Keratinocyte (primary cell): Measurements from ENCODE around the gene WAC. TPM values are rescaled to one million over a fixed set of nuclear protein-coding genes. Genes with fewer than 3 reads are reported as not detected.

ENCODE experiments used
- DNase-seq: peaks from one replicate; pipeline ENCODE4 v3.0.0-alpha.2; 2011; ENCODE audit warnings: low read depth, missing footprints, low spot score
- FAIRE-seq: peaks from 2 replicates; lab custom pipeline; 2011; peaks lifted over from hg19 to GRCh38; lab: Jason Lieb, UNC
- H2AFZ ChIP-seq: 2 replicates; pipeline ENCODE4 v1.6.0; 2012; ENCODE audit warnings: low read length, control low read depth, inconsistent platforms; ENCODE audit not compliant: control insufficient read depth
- H3K27ac ChIP-seq: 2 replicates; pipeline ENCODE4 v1.5.1; 2011; ENCODE audit warnings: low read length; ENCODE audit not compliant: control insufficient read depth, insufficient read depth
- H3K27me3 ChIP-seq: 3 replicates; pipeline ENCODE4 v1.6.0; 2011; ENCODE audit warnings: low read length; ENCODE audit not compliant: control insufficient read depth, insufficient read depth; ENCODE audit errors: extremely low read depth
- H3K36me3 ChIP-seq, 2 experiments: 2 replicates in 1 of 2; 3 replicates in 1 of 2; pipeline ENCODE4 v1.5.1; 2011; ENCODE audit warnings: low read length in 2 of 2, mild to moderate bottlenecking in 1 of 2; ENCODE audit not compliant: control insufficient read depth in 2 of 2, insufficient read depth in 2 of 2; ENCODE audit errors: extremely low read depth in 1 of 2
- H3K4me1 ChIP-seq: 3 replicates; pipeline ENCODE4 v1.5.1; 2011; ENCODE audit warnings: low read length; ENCODE audit not compliant: control insufficient read depth, insufficient read depth; ENCODE audit errors: extremely low read depth
- H3K4me2 ChIP-seq: 3 replicates; pipeline ENCODE4 v1.6.0; 2011; ENCODE audit warnings: low read depth, low read length; ENCODE audit not compliant: control insufficient read depth, insufficient read depth; ENCODE audit errors: extremely low read depth
- H3K4me3 ChIP-seq, 3 experiments: fragments of 200-600 bp in 1 of 3; sonication (generic) in 1 of 3; 2 replicates in 2 of 3; 3 replicates in 1 of 3; pipeline ENCODE4 v1.5.1; 2011 to 2016; ENCODE audit warnings: low read length in 3 of 3, mild to moderate bottlenecking in 3 of 3, control low read depth in 2 of 3, inconsistent platforms in 1 of 3, low read depth in 1 of 3, mixed read lengths in 1 of 3, mixed run types in 1 of 3, moderate library complexity in 1 of 3; ENCODE audit not compliant: control insufficient read depth in 2 of 3, insufficient read depth in 2 of 3; ENCODE audit errors: extremely low read depth in 1 of 3
- H3K79me2 ChIP-seq: 2 replicates; pipeline ENCODE4 v1.6.0; 2012; ENCODE audit warnings: low read length; ENCODE audit not compliant: control insufficient read depth, insufficient read depth
- H3K9ac ChIP-seq: 3 replicates; pipeline ENCODE4 v1.6.0; 2011; ENCODE audit warnings: low read length; ENCODE audit not compliant: control insufficient read depth, insufficient read depth; ENCODE audit errors: extremely low read depth
- H3K9me1 ChIP-seq: 3 replicates; pipeline ENCODE4 v1.6.0; 2011; ENCODE audit warnings: low read length; ENCODE audit not compliant: control insufficient read depth, insufficient read depth; ENCODE audit errors: extremely low read depth
- H3K9me3 ChIP-seq: 2 replicates; pipeline ENCODE4 v1.5.1; 2012; ENCODE audit warnings: low read depth, low read length; ENCODE audit not compliant: control insufficient read depth
- H4K20me1 ChIP-seq: 3 replicates; pipeline ENCODE4 v1.6.0; 2011; ENCODE audit warnings: low read length; ENCODE audit not compliant: control insufficient read depth, insufficient read depth; ENCODE audit errors: extremely low read depth
- CTCF ChIP-seq, 3 experiments: IDR thresholded peaks in 1 of 3; conservative IDR thresholded peaks in 1 of 3; optimal IDR thresholded peaks in 1 of 3; 2 replicates in 2 of 3; 3 replicates in 1 of 3; pipeline versions ENCODE3 to v1.5.1; 2011; ENCODE audit warnings: low read length in 3 of 3, mild to moderate bottlenecking in 3 of 3, moderate library complexity in 2 of 3, control low read depth in 1 of 3, inconsistent platforms in 1 of 3; ENCODE audit not compliant: insufficient read depth in 2 of 3; ENCODE audit errors: extremely low read depth in 1 of 3
- EZH2 ChIP-seq: IDR thresholded peaks from one replicate; pipeline ENCODE4 v1.6.1; 2012; ENCODE audit warnings: inconsistent platforms, mild to moderate bottlenecking, low read length, moderate library complexity
- dilution Hi-C: fragments of 300-500 bp; cut with MboI; formaldehyde crosslinking; loops from one replicate; pipeline ENCODE4 v1.7.0; 2020; ENCODE audit warnings: low sequenced_read_pairs; ENCODE audit not compliant: extremely low pct_ligation_motif_present
- polyA plus RNA-seq, 5 experiments: library from polyadenylated mRNA; depleted of rRNA in 3 of 5; stranded (reverse) in 3 of 5; stranded (forward) in 1 of 5; unstranded in 1 of 5; fragments of >200 nt; gene quantifications; 1 replicate in 1 of 5; 2 replicates in 3 of 5; 3 replicates in 1 of 5; pipeline versions ENCODE4 v1.2.1 to v1.2.3, GENCODE V29; 2011 to 2012; ENCODE audit warnings: missing spikeins in 2 of 5, low read depth in 1 of 5, low replicate concordance in 1 of 5

WAC gene
- polyA plus RNA-seq, 1 donor (not counting 4 experiments of a cell fraction or from before 2014, with no cell fraction given) = 80.8 TPM

GRCh38 chr10:28616514-28616913 is 83.6 kb downstream of the WAC start:
- FAIRE-seq = no peak
- H3K4me1 ChIP-seq = no peaks in the 10 kb centered on the region
- H3K36me3 ChIP-seq = peaks cover 13 to 27% of the 10 kb centered on the region in 2 experiments
- no peaks in the 10 kb centered on the region for H3K9me1 ChIP-seq
- dilution Hi-C loops = no loop called here
- no peak for DNase-seq
- H3K9ac ChIP-seq = no peak overlapping the region
- no peak overlapping the region for H3K4me3 ChIP-seq
- H3K79me2 ChIP-seq = no peaks in the 10 kb centered on the region
- H2AFZ ChIP-seq = no peak overlapping the region
- no peak overlapping the region for H3K27ac ChIP-seq
- H4K20me1 ChIP-seq = no peaks in the 10 kb centered on the region
- no peaks in the 10 kb centered on the region for H3K27me3 ChIP-seq
- no peaks in the 10 kb centered on the region for H3K9me3 ChIP-seq
- no peak overlapping the region for H3K4me2 ChIP-seq
- no peak for TF ChIP-seq EZH2
- TF ChIP-seq CTCF (optimal IDR thresholded peaks at IDR 0.05 in 1 of 3, IDR thresholded peaks at IDR 0.05 in 1 of 3, conservative IDR thresholded peaks at IDR 0.05 in 1 of 3; ENCODE audit: extremely low read depth in 1 of 3, insufficient read depth in 2 of 3, low read length in 3 of 3) = no peak

DNA sequence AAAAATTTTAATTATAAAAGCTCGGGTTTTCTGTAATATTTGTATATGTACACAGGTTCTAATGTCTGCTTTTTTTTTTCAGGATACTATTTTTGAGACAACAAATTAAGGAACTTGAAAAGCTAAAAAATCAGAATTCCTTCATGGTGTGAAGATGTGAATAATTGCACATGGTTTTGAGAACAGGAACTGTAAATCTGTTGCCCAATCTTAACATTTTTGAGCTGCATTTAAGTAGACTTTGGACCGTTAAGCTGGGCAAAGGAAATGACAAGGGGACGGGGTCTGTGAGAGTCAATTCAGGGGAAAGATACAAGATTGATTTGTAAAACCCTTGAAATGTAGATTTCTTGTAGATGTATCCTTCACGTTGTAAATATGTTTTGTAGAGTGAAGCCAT is 86.5 kb downstream of the WAC start:
- TF ChIP-seq CTCF (optimal IDR thresholded peaks at IDR 0.05 in 1 of 3, IDR thresholded peaks at IDR 0.05 in 1 of 3, conservative IDR thresholded peaks at IDR 0.05 in 1 of 3; ENCODE audit: extremely low read depth in 1 of 3, insufficient read depth in 2 of 3, low read length in 3 of 3) (no peak), EZH2 (no peak)
- no peaks in the 10 kb centered on the region for H4K20me1 ChIP-seq
- no peak overlapping the region for H3K9ac ChIP-seq
- H3K27me3 ChIP-seq = no peaks in the 10 kb centered on the region
- H3K36me3 ChIP-seq = peaks cover 6 to 20% of the 10 kb centered on the region in 2 experiments
- no peak overlapping the region for H3K27ac ChIP-seq
- no peak overlapping the region for H3K4me3 ChIP-seq
- no peaks in the 10 kb centered on the region for H3K79me2 ChIP-seq
- no peak overlapping the region for H3K4me2 ChIP-seq
- H3K9me3 ChIP-seq = no peaks in the 10 kb centered on the region
- DNase-seq (no peak), FAIRE-seq (no peak)
- dilution Hi-C loops = no loop called here
- no peaks in the 10 kb centered on the region for H3K4me1 ChIP-seq
- no peak overlapping the region for H2AFZ ChIP-seq
- no peaks in the 10 kb centered on the region for H3K9me1 ChIP-seq
